ENCODE measurements around the gene MYO1E. TPM values are rescaled to one million over a fixed set of nuclear protein-coding genes. Genes with fewer than 3 reads are reported as not detected.
A peak's percentile ranks its signal among the peaks of the same experiment; 100 is the strongest.

The MYO1E gene
- total RNA-seq = 141 to 192 TPM (median 172 TPM) in 3 replicates
- long read RNA-seq, full-length matches to known transcripts = 33 of 45 reads
- long read RNA-seq, partial matches to known transcripts = 9 of 45 reads
- long read RNA-seq, other reads (novel, unspliced or antisense) = 3 of 45 reads

DNA sequence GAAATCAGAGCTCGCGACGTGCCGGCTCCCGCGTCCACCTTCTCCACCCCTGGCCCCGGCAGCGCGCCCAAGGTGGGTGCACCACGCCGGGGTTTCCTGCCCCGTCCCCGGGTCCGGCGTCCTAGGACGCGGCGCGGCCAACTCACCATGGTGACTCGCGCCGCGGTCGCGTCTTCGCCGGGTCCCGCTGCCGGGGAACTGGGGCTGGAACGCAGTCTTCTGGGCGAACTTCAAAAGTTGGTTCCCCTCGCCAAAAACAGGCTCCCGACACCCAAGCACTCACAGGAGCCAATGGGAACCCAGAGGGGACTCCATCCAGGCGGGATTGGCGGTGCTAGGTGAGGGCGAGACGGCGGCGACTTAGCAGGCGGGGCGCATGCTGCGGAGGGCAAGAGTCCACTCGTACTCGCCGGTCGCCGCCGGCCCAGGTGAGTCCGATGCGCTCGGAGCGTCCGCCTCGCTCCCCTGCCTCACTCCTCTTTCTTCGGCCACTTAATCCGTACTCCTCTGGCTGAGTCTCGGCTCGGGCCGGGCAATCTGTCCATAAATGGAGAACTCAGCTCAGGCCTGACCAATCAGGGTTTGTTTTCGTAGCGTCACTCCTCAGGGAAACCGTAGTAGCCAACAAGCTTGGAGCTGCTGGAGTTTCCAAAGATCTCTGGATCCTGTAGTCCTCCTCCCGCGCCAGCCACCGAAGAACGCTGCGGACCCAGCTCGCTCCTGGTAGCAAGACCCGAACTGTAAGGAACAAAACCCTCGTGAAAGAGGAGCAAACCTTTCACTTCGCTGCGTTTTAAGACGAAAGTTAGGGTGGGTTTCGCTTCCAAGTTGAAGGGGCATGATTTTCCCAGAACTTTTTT is at the start of gene MYO1E:
Gene MYO1E, minus strand, starts transcription at position 520 of the 860 bp plus-strand sequence. Its CDS starts 371 bp downstream, at position 149.
- H3K9me3 Mint-ChIP-seq (ENCODE audit: low read depth) = no peaks in the 10 kb centered on the region
- H3K4me1 Mint-ChIP-seq (ENCODE audit: low read depth) = peaks cover 39% of the 10 kb centered on the region
- H3K27me3 Mint-ChIP-seq (ENCODE audit: low read depth) = no peaks in the 10 kb centered on the region
- no peaks in the 10 kb centered on the region for H3K36me3 Mint-ChIP-seq (ENCODE audit: low read depth)
- TF ChIP-seq, protein P1, sequence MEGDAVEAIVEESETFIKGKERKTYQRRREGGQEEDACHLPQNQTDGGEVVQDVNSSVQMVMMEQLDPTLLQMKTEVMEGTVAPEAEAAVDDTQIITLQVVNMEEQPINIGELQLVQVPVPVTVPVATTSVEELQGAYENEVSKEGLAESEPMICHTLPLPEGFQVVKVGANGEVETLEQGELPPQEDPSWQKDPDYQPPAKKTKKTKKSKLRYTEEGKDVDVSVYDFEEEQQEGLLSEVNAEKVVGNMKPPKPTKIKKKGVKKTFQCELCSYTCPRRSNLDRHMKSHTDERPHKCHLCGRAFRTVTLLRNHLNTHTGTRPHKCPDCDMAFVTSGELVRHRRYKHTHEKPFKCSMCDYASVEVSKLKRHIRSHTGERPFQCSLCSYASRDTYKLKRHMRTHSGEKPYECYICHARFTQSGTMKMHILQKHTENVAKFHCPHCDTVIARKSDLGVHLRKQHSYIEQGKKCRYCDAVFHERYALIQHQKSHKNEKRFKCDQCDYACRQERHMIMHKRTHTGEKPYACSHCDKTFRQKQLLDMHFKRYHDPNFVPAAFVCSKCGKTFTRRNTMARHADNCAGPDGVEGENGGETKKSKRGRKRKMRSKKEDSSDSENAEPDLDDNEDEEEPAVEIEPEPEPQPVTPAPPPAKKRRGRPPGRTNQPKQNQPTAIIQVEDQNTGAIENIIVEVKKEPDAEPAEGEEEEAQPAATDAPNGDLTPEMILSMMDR (IDR thresholded peaks at IDR 0.05) = no peak
- peak within 1 kb of the TSS; percentile 92 for H3K4me3 Mint-ChIP-seq (ENCODE audit: unreplicated experiment)
- H3K27ac Mint-ChIP-seq (ENCODE audit: unreplicated experiment) = peak within 1 kb of the TSS; percentile 94
- peak; percentile 96 for DNase-seq (ENCODE audit: low spot score)

DNA sequence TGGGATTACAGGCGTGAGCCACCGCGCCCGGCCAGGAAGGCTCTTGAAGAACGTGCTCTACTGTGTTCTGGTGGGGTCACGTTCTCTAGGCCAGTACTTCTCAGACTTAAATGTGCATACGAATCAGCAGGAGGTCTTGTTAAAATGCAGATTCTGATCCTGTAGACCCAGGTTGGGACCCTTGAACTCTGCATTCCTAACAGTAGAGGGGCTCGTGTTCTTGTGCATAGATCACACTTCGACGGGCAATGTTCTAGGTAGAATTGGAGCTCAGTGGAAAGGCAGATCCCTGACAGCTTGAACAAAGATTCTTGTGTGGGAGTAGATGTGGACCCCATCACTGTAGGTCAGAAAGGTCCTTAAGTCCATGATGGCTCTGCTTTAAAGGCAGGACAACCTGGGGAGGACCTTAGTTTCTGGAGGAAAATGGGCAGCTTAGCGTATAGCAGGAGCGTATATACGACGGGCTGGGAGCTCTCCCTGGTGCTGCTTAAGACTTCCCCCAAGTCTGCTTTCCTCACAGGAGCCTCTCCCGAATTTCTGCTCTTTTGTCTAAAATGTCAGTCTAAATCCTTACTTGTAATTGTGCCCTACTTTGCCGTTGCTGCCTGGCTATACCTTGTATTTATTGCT is 48.4 kb upstream of the MYO1E start:
- Mint-ChIP-seq H3K27me3 (ENCODE audit: low read depth) (peaks cover 45% of the 10 kb centered on the region), H3K4me3 (ENCODE audit: unreplicated experiment) (no peak overlapping the region), H3K9me3 (ENCODE audit: low read depth) (no peaks in the 10 kb centered on the region), H3K27ac (ENCODE audit: unreplicated experiment) (no peak overlapping the region), H3K36me3 (ENCODE audit: low read depth) (no peaks in the 10 kb centered on the region), H3K4me1 (ENCODE audit: low read depth) (no peaks in the 10 kb centered on the region)
- TF ChIP-seq, protein P1 (IDR thresholded peaks at IDR 0.05) = peak; percentile 30
- DNase-seq (ENCODE audit: low spot score) = no peak

DNA sequence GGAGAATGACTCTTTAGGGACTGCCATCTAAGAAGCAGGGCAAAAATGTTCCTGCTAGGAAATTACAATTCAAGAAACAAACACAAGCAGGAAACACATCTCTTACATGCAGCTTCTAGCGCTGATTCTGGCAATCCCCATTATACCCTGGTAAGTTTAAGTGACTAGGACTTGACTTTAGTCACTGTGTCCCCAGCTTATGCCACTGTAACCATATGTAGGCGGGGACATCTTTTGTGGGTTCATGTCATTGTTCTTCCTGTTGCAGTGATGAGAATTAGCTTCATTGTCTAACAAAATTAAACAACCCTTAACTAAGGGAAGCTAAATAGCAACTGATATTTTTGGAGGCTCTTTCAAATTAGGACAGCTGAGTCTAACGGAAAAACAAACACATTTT is 47.4 kb upstream of the MYO1E start:
- Mint-ChIP-seq H3K4me3 (ENCODE audit: unreplicated experiment) (no peak overlapping the region), H3K27me3 (ENCODE audit: low read depth) (peaks cover 49% of the 10 kb centered on the region), H3K27ac (ENCODE audit: unreplicated experiment) (no peak overlapping the region), H3K4me1 (ENCODE audit: low read depth) (no peaks in the 10 kb centered on the region), H3K36me3 (ENCODE audit: low read depth) (no peaks in the 10 kb centered on the region), H3K9me3 (ENCODE audit: low read depth) (no peaks in the 10 kb centered on the region)
- no peak for DNase-seq (ENCODE audit: low spot score)
- TF ChIP-seq, protein P1 (IDR thresholded peaks at IDR 0.05) = no peak

DNA sequence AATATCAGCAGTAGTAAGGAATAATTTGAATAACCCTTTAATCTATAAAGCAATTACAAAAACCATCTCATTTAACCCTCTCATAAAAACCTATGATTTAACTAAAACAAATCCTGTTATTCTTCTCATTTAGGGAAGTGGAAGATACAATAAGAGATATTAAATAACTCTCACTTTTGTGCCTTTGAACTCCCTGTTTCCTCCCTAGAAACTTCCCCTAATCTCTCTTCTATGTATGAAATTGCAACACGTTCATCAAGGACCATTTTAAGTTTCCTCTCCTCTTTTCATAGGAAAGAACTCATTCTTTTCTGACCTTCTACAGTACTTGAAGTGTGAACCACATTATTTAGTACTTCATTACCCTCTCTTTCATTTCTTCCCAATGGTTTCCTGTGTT is 46.5 kb upstream of the MYO1E start:
- Mint-ChIP-seq H3K27me3 (ENCODE audit: low read depth) (peaks cover 43% of the 10 kb centered on the region), H3K27ac (ENCODE audit: unreplicated experiment) (no peak overlapping the region), H3K4me3 (ENCODE audit: unreplicated experiment) (no peak overlapping the region), H3K9me3 (ENCODE audit: low read depth) (no peaks in the 10 kb centered on the region), H3K36me3 (ENCODE audit: low read depth) (no peaks in the 10 kb centered on the region), H3K4me1 (ENCODE audit: low read depth) (no peaks in the 10 kb centered on the region)
- TF ChIP-seq, protein P1 (IDR thresholded peaks at IDR 0.05) = no peak
- DNase-seq (ENCODE audit: low spot score) = no peak

DNA sequence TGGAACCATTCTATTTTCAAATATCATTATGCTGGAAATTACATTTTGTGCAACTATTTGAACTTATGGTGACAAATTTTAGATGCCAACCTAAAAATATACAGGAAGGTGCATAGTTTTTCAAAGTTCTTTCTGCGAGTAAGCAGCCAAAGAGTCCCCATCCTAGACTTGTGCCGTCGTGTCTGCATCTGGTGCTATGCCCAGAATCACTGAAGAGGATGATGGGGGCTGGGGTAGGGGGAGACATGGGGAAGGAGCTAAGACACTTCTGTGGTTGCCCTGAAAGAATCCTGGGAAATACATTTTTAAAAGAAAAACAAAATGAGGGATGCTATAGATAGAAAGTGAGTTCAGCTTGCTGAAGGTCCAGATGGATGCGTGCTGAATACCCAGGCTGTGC is 44.1 kb upstream of the MYO1E start:
- no peak for DNase-seq (ENCODE audit: low spot score)
- Mint-ChIP-seq H3K4me3 (ENCODE audit: unreplicated experiment) (no peak overlapping the region), H3K4me1 (ENCODE audit: low read depth) (no peaks in the 10 kb centered on the region), H3K27ac (ENCODE audit: unreplicated experiment) (no peak overlapping the region), H3K36me3 (ENCODE audit: low read depth) (no peaks in the 10 kb centered on the region), H3K9me3 (ENCODE audit: low read depth) (no peaks in the 10 kb centered on the region), H3K27me3 (ENCODE audit: low read depth) (peaks cover 45% of the 10 kb centered on the region)
- TF ChIP-seq, protein P1 (IDR thresholded peaks at IDR 0.05) = no peak

Data from chondrocyte (in vitro differentiated cells).